ENCODE data around the gene GPR39.

GRCh38 chr2:132391378-132391777 lies 25.2 kb upstream of the GPR39 start:
- TF ChIP-seq CTCF (IDR thresholded peaks at IDR 0.05 in 8 of 11, conservative IDR thresholded peaks at IDR 0.05 in 3 of 11) (no peak), POLR2A (IDR thresholded peaks at IDR 0.05) (no peak)

Data from spleen (tissue), 7 donors.